ENCODE data around the gene FRMD5.
"Not testable (repeated sequence)": the region's sequence is repeated elsewhere in the genome, so short reads cannot be mapped to it uniquely, and the experiment has no call there.

FRMD5 gene

DNA sequence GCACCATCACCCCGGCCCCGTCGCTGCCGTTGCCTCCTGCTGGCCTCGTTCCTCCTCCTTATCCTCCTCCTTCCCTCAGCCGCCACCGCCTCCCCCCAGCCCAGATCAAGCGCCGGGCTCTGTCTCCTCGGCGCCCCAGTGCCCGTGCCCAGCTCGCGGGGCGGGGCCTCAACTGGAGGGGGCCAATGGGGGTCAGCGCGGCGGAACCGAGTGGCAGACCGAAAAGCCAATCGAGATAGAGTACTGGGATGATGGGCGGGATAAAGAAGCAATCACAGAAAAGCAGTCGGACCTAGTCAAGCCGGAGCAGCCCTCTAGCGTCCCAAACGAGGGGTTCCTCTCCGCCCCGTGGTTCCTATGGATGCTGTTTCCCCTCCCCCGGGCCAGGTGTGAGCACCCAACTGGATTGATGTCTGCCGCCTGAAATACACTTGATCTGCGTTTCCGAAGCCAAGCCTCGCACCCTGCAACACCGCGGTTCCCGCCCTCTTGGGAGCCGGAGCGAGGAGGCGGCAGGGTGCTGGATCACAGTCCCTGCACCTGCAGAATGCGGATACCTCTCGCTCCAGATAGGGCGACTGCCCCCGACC lies at the start of gene FRMD5:
Gene FRMD5, minus strand, starts transcription at position 121 of the 590 bp plus-strand sequence.
- in situ Hi-C loops (cut with MboI; ENCODE audit: low sequenced_read_pairs) = no loop called here

DNA sequence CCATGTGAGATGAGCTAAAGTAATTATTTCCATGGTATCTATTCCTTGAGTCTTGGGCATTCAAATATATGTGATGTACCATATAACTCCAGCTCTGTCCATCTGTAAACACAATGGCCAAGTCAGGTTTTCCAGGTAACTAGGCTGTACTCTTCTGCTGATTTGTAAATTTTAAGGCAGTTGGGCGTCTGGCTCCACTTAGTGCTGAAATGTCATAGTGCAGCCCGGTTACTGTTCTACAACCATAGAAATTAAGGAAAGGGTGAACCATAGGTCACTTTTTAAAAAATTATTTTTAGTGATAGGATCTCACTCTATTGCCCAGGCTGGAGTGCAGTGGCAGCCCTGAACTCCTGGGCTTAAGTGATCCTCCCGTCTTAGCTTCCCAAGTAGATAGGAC lies 48.8 kb upstream of the FRMD5 start:
- in situ Hi-C loops (cut with MboI; ENCODE audit: low sequenced_read_pairs) = no loop called here

DNA sequence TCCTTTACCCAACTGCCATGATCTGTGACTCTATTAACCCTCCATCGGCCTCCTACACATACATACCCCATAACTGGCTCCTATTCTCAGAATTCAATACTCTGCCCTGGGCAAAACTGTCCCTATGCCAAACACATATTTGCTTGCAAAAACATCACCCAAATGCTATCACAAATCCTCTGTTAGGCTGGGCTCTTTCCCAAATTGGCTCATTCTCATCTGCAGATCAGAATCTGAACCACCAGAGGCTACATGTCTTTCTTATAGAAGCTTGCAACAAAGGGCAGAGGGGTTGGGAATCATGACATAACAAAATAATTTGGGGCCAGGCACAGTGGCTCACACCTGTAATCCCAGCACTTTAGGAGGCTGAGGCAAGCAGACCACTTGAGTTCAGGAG lies 48.1 kb upstream of the FRMD5 start:
- in situ Hi-C loops (cut with MboI; ENCODE audit: low sequenced_read_pairs) = no loop called here

DNA sequence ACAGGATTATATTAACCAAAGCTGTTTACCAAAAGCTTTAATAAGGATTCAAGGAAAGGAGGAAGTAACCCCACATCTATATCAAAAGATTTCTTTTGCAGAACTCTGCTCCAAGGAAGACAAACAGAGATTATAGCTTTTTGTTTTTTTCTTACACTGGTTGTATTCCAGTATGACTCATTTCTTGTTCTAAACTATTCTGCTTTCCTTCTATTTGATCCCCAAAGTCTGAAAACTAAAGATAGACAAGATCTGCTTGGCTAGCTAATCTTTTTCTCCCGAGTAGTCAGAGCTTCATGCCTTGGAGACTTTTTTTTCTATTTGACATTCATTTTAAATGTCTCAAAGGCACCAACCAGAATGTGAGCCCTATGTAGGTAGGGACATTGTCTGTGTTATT lies 36.8 kb upstream of the FRMD5 start:
- in situ Hi-C loops (cut with MboI; ENCODE audit: low sequenced_read_pairs) = no loop called here

DNA sequence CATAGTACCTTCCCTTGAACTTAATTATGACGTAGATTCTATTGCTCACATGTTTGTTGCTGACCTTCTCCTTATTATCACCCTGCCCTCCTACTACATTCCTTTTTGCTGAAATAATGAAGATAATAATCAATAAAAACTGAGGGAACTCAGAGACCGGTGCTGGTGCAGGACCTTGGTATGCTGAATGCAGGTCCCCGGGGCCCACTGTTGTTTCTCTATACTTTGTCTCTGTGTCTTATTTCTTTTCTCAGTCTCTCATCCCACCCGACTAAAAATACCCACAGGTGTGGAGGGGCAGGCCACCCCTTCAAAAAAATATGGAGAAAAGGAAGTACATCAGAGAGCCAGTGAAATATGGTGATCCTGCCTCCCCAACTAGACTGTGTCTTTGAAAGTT lies 34.2 kb upstream of the FRMD5 start:
- in situ Hi-C loops (cut with MboI; ENCODE audit: low sequenced_read_pairs) = not testable (repeated sequence)

DNA sequence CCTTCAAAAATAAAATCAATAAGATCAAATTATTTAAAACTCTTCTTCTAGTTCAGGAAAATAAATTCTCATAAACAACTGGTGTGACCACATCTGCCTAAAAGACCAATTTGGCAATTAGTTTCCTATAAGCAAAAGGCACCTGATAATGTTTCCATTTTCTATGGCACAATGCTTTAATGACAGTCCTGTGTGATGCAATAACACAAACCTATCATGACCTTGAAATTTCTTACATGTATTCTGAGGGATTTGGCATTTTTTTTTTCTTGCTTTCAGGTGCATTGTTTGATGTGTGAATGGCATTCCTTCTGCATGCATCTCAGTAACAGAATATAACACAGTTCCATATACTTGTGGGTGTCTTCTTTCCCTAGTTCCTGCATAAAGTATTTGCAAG lies 32.5 kb upstream of the FRMD5 start:
- in situ Hi-C loops (cut with MboI; ENCODE audit: low sequenced_read_pairs) = no loop called here

DNA sequence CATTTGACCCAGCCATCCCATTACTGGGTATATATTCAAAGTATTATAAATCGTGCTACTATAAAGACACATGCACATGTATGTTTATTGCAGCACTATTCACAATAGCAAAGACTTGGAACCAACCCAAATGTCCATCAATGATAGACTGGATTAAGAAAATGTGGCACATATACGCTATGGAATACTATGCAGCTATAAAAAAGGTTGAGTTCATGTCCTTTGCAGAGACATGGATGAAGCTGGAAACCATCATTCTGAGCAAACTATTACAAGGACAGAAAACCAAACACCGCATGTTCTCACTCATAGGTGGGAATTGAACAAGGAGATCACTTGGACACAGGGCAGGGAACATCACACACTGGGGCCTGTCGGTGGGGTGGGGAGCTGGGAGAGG lies 31.9 kb upstream of the FRMD5 start:
- in situ Hi-C loops (cut with MboI; ENCODE audit: low sequenced_read_pairs) = not testable (repeated sequence)

DNA sequence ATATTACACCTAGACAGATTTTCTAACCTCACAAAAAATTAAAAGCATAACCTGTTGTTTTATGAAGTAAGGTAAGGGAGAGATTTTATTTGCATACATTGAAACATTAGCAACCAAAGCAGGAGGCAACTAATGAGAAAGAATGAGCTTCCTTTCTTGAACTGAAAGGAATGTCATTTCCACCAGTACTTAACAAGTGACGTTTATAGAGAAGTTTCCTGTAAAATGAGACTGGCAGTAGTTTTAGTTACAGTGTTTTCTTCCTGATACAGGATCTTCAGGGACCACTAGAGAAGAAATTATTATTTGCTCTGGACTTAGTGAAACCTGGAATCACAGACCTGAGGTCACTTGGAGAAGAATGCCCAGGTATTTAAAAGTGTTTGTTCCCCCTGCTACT lies 27.4 kb upstream of the FRMD5 start:
- in situ Hi-C loops (cut with MboI; ENCODE audit: low sequenced_read_pairs) = no loop called here

DNA sequence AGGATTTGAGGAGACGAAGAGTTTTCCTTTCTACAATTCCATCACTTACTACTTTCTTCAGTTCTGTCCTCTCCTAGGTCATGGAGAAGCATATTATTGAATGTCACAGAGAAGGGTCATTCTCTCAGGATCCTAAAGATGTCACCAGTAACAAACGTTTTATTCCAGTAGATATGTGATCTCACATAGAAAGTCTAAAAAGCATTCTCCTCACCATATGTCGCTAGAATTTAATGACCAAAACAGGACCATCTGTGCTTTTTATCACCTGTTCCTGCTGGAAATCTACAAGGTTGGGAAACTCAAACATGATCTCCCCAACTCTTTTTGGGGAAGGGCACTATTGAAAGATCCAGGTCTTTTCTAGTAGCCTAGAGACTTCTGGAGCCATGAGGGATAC lies 24.0 kb upstream of the FRMD5 start:
- in situ Hi-C loops (cut with MboI; ENCODE audit: low sequenced_read_pairs) = no loop called here

DNA sequence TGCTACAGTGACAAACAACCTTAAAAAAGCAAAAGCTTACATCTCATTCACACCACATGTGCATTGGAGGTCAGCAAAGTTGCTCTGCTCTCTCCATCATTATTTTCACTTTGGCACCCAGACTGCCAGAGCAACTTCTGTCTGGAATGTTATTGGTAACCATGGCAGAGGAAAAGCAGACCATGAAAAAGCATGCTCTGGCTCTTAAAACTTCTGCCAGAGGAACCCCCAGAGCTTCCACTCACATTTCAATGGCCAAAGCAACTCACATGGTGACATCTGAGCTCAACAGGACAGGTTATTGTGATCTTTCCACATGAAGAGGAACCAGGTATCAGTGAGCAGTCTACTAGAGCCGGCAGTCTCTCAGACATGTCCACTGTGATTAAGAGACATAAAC lies 21.9 kb upstream of the FRMD5 start:
- in situ Hi-C loops (cut with MboI; ENCODE audit: low sequenced_read_pairs) = no loop called here

DNA sequence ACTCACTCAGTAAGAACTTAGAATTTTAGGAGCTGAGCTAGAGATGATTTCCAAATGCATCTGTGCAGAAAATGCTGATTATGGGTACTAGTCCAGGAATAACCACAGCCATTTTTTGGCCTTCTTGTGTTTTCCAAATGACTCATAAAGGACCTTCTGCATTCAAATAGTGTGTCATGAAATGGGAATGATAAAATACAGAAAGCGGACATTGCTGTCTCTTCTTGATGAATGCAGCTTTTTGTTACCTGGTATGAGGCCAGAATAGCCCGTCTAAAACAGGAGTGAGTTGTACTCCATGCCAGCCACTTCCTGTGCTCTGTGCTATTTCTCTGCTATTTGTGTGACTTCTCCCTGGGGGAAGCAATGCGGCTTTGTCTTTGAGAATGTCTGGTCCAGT lies 20.5 kb upstream of the FRMD5 start:
- in situ Hi-C loops (cut with MboI; ENCODE audit: low sequenced_read_pairs) = no loop called here

DNA sequence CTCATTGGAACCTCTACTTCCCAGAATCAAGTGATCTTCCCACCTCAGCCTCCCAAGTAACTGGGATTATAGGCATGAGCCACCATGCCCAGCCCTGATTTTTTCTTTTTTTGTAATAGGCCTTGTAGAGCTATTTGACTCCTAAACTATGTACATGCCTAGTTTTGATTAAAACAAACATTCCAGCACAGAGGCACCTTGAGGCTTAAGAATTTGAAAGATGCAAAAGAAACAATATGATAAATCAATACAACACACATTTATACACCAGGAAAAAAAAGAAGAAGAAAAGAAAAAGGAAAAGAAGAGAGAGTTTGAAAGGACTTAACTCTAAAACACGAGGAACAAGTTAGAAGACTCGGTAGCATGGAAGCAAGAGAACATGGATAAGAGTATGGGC lies 13.9 kb upstream of the FRMD5 start:
- in situ Hi-C loops (cut with MboI; ENCODE audit: low sequenced_read_pairs) = no loop called here

DNA sequence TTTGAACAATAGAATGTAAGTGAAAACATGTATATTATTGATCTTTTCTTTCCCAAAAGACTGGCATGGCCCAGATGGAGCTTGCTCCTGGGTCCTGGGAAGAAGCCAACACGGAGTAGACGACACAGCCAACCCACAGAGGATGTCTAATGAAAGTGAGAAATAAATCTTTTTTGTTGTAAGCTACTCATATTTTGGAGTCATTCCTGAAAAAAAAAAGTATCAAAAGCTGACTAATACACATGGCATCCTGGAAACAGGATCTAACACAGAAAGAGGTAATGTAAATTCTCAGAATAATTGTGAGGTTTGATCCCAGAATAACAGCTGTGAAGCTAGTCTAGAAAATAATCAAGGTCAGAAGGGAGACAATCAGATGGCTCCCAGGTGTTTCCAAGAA lies 12.6 kb upstream of the FRMD5 start:
- in situ Hi-C loops (cut with MboI; ENCODE audit: low sequenced_read_pairs) = no loop called here

DNA sequence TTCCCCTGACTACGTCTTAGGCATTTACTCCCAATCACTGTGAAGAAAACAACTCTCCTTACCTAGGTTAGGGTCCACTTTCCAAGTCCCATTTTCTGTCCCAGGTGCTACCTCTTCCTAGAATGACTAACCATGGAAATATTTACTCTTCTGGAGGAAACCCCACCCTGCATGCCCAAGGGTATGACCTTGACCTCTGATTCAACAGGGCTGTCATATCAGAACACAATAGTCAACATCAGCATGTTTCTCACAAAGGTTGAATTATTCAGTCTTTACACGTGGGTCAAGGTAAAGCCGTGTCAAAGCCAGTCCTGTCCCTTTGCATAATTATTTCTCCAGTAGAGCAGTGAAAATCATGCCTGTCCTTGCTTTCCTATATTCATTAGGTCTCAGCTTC lies 4.3 kb upstream of the FRMD5 start:
- in situ Hi-C loops (cut with MboI; ENCODE audit: low sequenced_read_pairs) = no loop called here

DNA sequence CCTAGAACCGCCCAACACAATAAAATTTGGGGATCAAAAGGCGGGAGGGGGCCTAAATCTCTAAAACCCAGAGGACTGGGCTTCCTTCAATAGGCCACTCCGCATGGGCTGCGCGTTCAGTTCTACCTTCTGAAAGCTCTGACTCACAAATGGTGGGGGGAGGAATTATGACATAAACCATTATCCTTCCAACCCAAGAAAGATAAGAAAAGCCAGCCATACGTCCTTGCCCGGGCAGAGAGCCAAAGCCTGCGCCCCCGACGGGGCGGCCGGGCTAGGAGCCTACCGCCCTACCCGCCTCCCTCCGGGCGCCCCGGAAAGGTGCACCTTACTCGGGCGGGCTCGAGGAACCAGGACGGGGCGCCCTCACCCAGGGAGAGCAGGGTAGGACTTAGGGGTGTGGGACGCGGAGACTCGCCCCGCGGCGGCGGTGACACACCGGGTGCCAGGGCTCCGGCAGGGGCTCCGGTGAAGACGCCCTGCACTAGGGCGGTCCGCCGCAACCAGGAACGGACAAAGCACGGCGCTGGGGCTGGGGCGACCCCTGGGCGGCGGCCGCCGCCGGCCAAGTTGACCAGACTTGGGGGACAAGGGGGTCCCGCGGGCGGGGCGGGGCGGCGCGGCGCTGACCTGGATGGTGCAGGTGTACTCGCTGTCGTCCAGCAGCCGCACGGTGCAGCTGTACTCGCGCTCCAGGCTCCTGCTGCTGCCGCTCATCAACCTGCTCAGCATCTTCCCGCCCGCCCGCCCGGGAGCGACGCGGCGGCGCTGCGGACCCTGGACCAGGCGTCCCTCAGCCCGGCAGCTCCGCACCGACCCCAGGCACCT lies 534 bp downstream of the FRMD5 start:
- in situ Hi-C loops (cut with MboI; ENCODE audit: low sequenced_read_pairs) = no loop called here

DNA sequence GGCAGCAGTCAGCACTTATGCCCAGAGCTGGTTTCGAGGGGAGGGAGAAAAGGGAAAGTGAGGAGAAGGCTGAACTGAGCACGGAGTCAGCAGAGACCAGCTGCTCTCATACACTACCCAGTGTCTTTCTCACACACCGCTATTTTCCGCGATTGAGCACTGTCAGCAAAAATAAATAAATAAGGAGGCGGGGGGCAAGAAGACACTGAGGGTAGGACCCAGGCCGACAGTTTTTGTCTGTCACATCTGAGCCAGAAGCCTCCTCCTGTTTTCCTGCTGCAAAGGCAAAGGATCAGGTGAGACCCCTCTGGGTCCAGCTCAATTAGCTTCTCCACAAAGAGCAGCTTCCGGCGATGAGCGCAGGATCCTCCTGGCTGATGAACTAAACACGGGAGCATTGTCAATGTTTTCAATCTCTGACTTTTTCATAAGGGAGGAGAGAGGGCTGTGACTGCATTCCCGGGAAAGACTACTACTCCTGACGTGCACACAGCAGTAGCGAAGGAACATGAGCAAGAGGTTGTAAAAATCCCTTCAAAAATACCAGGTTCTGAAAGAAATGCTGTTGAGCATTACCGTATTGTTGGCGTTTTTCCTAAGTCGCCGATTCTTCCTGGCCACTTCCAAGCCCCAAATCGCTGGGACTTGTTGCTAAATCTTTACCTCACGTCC lies 1.3 kb downstream of the FRMD5 start:
- in situ Hi-C loops (cut with MboI; ENCODE audit: low sequenced_read_pairs) = no loop called here

DNA sequence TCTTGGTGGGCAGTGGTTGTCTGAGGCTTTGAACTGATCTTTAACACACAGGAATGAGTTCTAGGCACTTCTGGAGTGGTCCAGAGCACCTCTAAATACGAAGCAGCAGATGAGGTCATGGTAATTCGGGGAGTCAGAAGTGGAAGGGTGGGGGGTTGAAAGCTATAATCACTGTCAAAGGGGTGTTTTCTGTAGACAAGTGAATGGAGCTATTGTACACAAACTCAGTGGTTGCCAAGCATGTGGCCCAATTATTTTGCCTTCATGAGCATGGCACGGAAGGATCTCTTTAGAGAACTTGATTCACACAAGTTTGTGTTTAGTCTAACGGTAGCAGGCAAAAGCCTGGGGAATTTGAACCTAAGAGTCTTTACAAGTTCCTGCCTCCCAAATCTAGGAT lies 6.3 kb downstream of the FRMD5 start:
- in situ Hi-C loops (cut with MboI; ENCODE audit: low sequenced_read_pairs) = no loop called here

DNA sequence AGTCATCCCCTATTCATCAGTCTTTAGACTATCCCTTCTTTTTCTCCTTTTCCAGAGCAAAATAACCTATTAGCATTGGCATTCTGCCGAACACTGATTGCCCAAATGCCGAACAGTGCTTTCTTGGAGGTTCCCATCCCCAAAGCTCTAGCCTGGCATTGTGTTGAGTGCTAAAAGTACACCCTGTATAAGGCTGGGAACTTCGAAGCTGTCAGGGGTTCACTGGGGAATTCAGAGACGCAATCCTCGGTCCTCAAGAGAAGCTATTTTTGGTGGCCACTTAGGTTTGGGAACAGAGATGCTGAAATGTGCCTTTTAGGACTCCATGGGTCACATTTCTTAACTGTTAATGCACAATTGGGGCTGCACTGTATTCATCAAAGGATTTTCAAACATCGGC lies 8.4 kb downstream of the FRMD5 start:
- in situ Hi-C loops (cut with MboI; ENCODE audit: low sequenced_read_pairs) = no loop called here

DNA sequence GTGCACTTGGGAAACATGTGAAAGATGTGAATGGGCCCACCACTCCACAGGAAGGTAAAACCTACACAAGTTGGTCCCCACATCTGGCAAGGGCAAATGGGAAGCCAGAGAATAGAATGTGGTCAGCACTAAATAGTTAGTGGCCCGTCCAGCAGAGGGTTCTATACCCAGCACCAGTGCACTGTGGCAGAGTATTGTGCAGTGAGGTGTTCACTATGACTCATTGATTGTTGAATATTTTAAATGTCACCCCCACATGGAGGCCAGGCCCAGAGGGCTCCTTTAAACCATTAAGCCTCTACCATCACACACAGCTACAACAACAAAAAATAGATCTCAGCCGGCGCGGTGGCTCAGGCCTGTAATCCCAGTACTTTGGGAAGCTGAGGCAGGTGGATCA lies 11.7 kb downstream of the FRMD5 start:
- in situ Hi-C loops (cut with MboI; ENCODE audit: low sequenced_read_pairs) = no loop called here

DNA sequence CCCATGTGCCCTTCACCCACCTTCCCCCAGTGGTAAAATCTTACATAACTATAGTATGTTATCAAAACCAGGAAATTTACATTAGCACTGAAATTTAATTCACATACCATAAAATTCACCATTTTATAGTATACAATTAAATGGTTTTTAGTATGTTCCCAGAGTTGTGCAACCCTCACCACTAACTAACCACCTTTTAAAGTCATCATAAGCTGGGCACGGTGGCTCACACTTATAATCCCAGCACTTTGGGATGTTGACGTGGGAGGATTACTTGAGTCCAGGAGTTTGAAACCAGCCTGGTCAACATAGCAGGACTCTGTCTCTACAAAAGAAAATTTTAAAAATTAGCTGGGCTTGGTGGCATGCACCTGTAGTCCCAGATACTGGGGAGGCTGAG lies 13.7 kb downstream of the FRMD5 start:
- in situ Hi-C loops (cut with MboI; ENCODE audit: low sequenced_read_pairs) = no loop called here

DNA sequence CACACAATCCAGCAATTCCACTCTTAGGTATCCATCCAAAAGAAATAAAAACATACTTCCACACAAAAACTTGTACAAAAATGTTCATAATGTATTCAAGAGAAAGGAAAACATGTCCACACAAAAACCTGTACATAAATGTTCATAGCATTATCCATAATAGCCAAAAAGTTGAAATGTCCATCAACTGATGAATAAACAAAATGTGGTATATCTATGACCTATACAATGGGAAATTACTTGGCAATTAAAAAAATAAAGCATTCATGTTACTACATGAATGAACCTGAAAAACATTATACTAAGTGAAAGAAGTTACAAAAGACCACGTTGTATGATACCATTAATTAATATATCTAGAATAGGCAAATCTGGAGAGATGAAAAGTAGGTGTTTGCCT lies 17.9 kb downstream of the FRMD5 start:
- in situ Hi-C loops (cut with MboI; ENCODE audit: low sequenced_read_pairs) = no loop called here

DNA sequence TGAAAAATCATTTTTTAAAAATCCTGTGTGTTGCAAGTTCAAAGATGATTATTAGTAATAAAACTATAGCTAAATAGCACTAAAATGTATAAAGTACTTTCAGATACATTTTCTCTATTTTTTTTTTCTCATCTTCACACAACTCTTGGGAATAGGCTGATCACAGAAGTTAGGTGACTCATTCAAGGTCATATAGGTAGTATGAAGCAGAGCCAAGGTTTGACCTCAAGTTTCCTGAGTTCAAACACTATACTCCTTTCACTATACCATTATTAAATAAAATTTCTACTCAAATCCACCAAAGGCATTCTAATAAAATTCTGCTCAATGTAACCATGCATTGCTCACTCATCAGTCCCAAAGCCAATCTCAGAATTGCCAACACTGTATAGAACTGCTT lies 21.3 kb downstream of the FRMD5 start:
- in situ Hi-C loops (cut with MboI; ENCODE audit: low sequenced_read_pairs) = no loop called here
